Measurements from ENCODE around the gene SZT2.

SZT2 gene

GRCh38 chr1:43363283-43363934 is 26.3 kb upstream of the SZT2 start:
- peaks cover 17% of the 10 kb centered on the region for H3K4me1 ChIP-seq (ENCODE audit: low read length)

GRCh38 chr1:43363935-43364525 is 25.7 kb upstream of the SZT2 start:
- Histone ChIP-seq H3K4me3 (ENCODE audit: low read length) (no peak overlapping the region), H3K27me3 (ENCODE audit: low read depth, low read length) (no peaks in the 10 kb centered on the region), H3K36me3 (replicated peaks; ENCODE audit: low read depth, low read length) (peaks cover 36% of the 10 kb centered on the region), H3K79me2 (ENCODE audit: low read length) (peaks cover 64% of the 10 kb centered on the region), H3K9ac (ENCODE audit: low read length) (no peak overlapping the region), H3K4me2 (ENCODE audit: low read length) (no peak overlapping the region), H3K9me3 (ENCODE audit: insufficient read depth, low read length) (no peaks in the 10 kb centered on the region), H4K20me1 (ENCODE audit: insufficient read depth, low read length) (no peaks in the 10 kb centered on the region), H3K4me1 (ENCODE audit: low read length) (peaks cover 22% of the 10 kb centered on the region), H2AFZ (ENCODE audit: low read depth, low read length) (no peak overlapping the region), H3K27ac (ENCODE audit: low read length) (no peak overlapping the region)
- TF ChIP-seq EZH2phosphoT487 (IDR thresholded peaks at IDR 0.05; ENCODE audit: low read depth) (no peak), CTCF (IDR thresholded peaks at IDR 0.05; ENCODE audit: low read depth, low read length) (no peak)

More at GRCh38 chr1:43363283-43363934, 26.3 kb upstream of the SZT2 start:
- Histone ChIP-seq H3K9ac (ENCODE audit: low read length) (no peak overlapping the region), H3K27me3 (ENCODE audit: low read depth, low read length) (no peaks in the 10 kb centered on the region), H3K36me3 (replicated peaks; ENCODE audit: low read depth, low read length) (peaks cover 36% of the 10 kb centered on the region), H3K9me3 (ENCODE audit: insufficient read depth, low read length) (no peaks in the 10 kb centered on the region), H3K79me2 (ENCODE audit: low read length) (peaks cover 60% of the 10 kb centered on the region), H3K4me3 (ENCODE audit: low read length) (no peak overlapping the region), H4K20me1 (ENCODE audit: insufficient read depth, low read length) (no peaks in the 10 kb centered on the region), H3K27ac (ENCODE audit: low read length) (no peak overlapping the region), H3K4me2 (ENCODE audit: low read length) (no peak overlapping the region), H2AFZ (ENCODE audit: low read depth, low read length) (no peak overlapping the region)
- TF ChIP-seq EZH2phosphoT487 (IDR thresholded peaks at IDR 0.05; ENCODE audit: low read depth) (no peak), CTCF (IDR thresholded peaks at IDR 0.05; ENCODE audit: low read depth, low read length) (no peak)

- H3K9ac ChIP-seq (ENCODE audit: low read length): peak overlapping the region; percentile 100; the same call in 1 of the 2 replicates
- H3K27me3 ChIP-seq (ENCODE audit: low read depth, low read length): no peaks in the 10 kb centered on the region
- H2AFZ ChIP-seq (ENCODE audit: low read depth, low read length): no peak overlapping the region
- peak overlapping the region; percentile 100 for H3K4me3 ChIP-seq (ENCODE audit: low read length)
- peaks cover 29% of the 10 kb centered on the region for H3K36me3 ChIP-seq (replicated peaks; ENCODE audit: low read depth, low read length)
- H3K4me2 ChIP-seq (ENCODE audit: low read length): peak overlapping the region; percentile 91
- H3K27ac ChIP-seq (ENCODE audit: low read length): no peak overlapping the region
- no peaks in the 10 kb centered on the region for H4K20me1 ChIP-seq (ENCODE audit: insufficient read depth, low read length)
- H3K79me2 ChIP-seq (ENCODE audit: low read length): peaks cover 48% of the 10 kb centered on the region
- TF ChIP-seq EZH2phosphoT487 (IDR thresholded peaks at IDR 0.05; ENCODE audit: low read depth): no peak
- TF ChIP-seq CTCF (IDR thresholded peaks at IDR 0.05; ENCODE audit: low read depth, low read length): no peak
- H3K9me3 ChIP-seq (ENCODE audit: insufficient read depth, low read length): no peaks in the 10 kb centered on the region
- H3K4me1 ChIP-seq (ENCODE audit: low read length): peaks cover 11% of the 10 kb centered on the region
Observed at GRCh38 chr1:43365678-43366077, 24.0 kb upstream of the SZT2 start.

- Histone ChIP-seq H2AFZ (ENCODE audit: low read depth, low read length) (no peak overlapping the region), H3K4me3 (ENCODE audit: low read length) (peak overlapping the region; percentile 100), H4K20me1 (ENCODE audit: insufficient read depth, low read length) (no peaks in the 10 kb centered on the region), H3K27me3 (ENCODE audit: low read depth, low read length) (no peaks in the 10 kb centered on the region), H3K4me1 (ENCODE audit: low read length) (peaks cover 10% of the 10 kb centered on the region), H3K9ac (ENCODE audit: low read length) (peak overlapping the region; percentile 100), H3K27ac (ENCODE audit: low read length) (0 out of 2 replicates have a peak overlapping the region, but pooled peaks have one; percentile 86), H3K9me3 (ENCODE audit: insufficient read depth, low read length) (no peaks in the 10 kb centered on the region), H3K36me3 (replicated peaks; ENCODE audit: low read depth, low read length) (peaks cover 24% of the 10 kb centered on the region), H3K4me2 (ENCODE audit: low read length) (peak overlapping the region; percentile 91), H3K79me2 (ENCODE audit: low read length) (peaks cover 43% of the 10 kb centered on the region)
- no peak for TF ChIP-seq EZH2phosphoT487 (IDR thresholded peaks at IDR 0.05; ENCODE audit: low read depth)
- no peak for TF ChIP-seq CTCF (IDR thresholded peaks at IDR 0.05; ENCODE audit: low read depth, low read length)
Observed at GRCh38 chr1:43366179-43366578, 23.5 kb upstream of the SZT2 start.

All from OCI-LY3 (cell line).